HCT116 (cell line): Measurements from ENCODE around the gene ARMC12.

Source experiments
- CBX3 ChIP-seq: IDR thresholded peaks from 2 replicates; pipeline ENCODE4 v1.6.1; 2012; ENCODE audit warnings: low read depth
- EZH2phosphoT487 ChIP-seq: fragments of 200-600 bp; IDR thresholded peaks from 2 replicates; pipeline ENCODE4 v1.6.1; 2018; ENCODE audit warnings: antibody characterized with exemption, borderline replicate concordance
- JUND ChIP-seq: IDR thresholded peaks from 2 replicates; pipeline ENCODE4 v1.6.1; 2012
- POLR2A ChIP-seq: IDR thresholded peaks from 2 replicates; pipeline ENCODE4 v1.7.0; 2011; ENCODE audit warnings: borderline replicate concordance; ENCODE audit not compliant: insufficient read depth, insufficient read length; ENCODE audit errors: extremely low read depth
- RAD21 ChIP-seq: IDR thresholded peaks from 2 replicates; pipeline ENCODE4 v1.6.1; 2012; ENCODE audit warnings: low read depth, mild to moderate bottlenecking
- SP1 ChIP-seq: IDR thresholded peaks from 2 replicates; pipeline ENCODE4 v1.6.1; 2012; ENCODE audit warnings: low read depth
- ZBTB33 ChIP-seq: IDR thresholded peaks from 2 replicates; pipeline ENCODE4 v1.6.1; 2011; ENCODE audit warnings: mild to moderate bottlenecking, low read length, moderate library complexity; ENCODE audit not compliant: insufficient replicate concordance; ENCODE audit errors: extremely low read depth
- ZFX ChIP-seq: fragments of 450-650 bp; IDR thresholded peaks from 2 replicates; pipeline ENCODE4 v1.6.1; 2017
- TF ChIP-seq, protein P1 (sequence below): IDR thresholded peaks from 2 replicates; pipeline ENCODE4 v1.6.1; 2012
- TF ChIP-seq, protein P2 (sequence below), 3 experiments: fragments of 200-600 bp in 1 of 3; sonication (generic) in 1 of 3; IDR thresholded peaks in 2 of 3; conservative IDR thresholded peaks in 1 of 3; 2 replicates each; pipeline ENCODE4 v1.5.1; 2012 to 2017; ENCODE audit warnings: low read depth in 2 of 3, low read length in 2 of 3, antibody characterized with exemption in 1 of 3, borderline replicate concordance in 1 of 3, control low read depth in 1 of 3, mild to moderate bottlenecking in 1 of 3, mixed read lengths in 1 of 3, mixed run types in 1 of 3, moderate library complexity in 1 of 3; ENCODE audit not compliant: insufficient read depth in 1 of 3

DNA sequence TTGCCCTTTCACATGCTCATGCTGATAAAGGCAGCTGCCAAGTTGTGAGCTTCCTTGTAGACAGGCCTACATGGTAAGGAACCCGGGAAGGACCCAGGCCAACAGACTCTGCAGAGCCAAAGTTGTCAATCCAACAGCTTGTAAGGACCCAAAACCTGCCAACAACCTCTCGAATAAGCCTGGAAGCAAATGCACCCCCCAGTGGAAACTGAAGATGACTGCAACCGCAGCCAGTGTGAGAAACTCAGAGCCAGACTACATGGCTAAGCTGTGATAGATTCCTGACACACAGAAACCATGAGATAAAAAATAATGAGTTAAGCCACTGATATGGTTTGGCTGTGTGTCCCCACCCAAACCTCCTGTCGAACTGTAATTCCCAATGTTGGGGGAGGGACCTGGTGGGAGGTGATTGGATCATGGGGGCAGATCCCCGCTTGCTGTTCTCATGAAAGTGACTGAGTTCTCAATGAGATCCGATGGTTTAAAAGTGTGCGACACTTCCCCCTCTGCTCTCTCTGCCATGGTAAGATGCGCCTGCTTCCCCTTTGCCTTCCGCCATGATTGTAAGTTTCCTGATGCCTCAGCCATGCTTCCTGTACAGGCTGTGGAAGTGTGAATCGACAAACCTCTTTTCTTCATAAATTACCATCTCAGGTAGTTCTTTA lies 20.8 kb downstream of the ARMC12 start:
- TF ChIP-seq ZFX (no peak), EZH2phosphoT487 (no peak), RAD21 (peak; percentile 65), POLR2A (no peak), JUND (no peak), ZBTB33 (no peak), CBX3 (no peak), SP1 (no peak)
- TF ChIP-seq, protein P1, sequence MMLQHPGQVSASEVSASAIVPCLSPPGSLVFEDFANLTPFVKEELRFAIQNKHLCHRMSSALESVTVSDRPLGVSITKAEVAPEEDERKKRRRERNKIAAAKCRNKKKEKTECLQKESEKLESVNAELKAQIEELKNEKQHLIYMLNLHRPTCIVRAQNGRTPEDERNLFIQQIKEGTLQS = no peak
- TF ChIP-seq, protein P2, sequence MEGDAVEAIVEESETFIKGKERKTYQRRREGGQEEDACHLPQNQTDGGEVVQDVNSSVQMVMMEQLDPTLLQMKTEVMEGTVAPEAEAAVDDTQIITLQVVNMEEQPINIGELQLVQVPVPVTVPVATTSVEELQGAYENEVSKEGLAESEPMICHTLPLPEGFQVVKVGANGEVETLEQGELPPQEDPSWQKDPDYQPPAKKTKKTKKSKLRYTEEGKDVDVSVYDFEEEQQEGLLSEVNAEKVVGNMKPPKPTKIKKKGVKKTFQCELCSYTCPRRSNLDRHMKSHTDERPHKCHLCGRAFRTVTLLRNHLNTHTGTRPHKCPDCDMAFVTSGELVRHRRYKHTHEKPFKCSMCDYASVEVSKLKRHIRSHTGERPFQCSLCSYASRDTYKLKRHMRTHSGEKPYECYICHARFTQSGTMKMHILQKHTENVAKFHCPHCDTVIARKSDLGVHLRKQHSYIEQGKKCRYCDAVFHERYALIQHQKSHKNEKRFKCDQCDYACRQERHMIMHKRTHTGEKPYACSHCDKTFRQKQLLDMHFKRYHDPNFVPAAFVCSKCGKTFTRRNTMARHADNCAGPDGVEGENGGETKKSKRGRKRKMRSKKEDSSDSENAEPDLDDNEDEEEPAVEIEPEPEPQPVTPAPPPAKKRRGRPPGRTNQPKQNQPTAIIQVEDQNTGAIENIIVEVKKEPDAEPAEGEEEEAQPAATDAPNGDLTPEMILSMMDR (IDR thresholded peaks at IDR 0.05 in 2 of 3, conservative IDR thresholded peaks at IDR 0.05 in 1 of 3; ENCODE audit: borderline replicate concordance in 1 of 3, insufficient read depth in 1 of 3, low read depth in 2 of 3, low read length in 2 of 3) = peak; percentile 49 to 86 (median 79); a peak in 5 of 6 replicates
